NCI-H526 treated with DMSO at 0.1 percent for 48 hours (cell line): ENCODE results near the gene ACYP2.

Experiments
- DNase-seq: peaks from one replicate; lab custom pipeline; 2025; lab: John Stamatoyannopoulos, UW

The ACYP2 gene

GRCh38 chr2:54161660-54162424 lies 46.4 kb downstream of the ACYP2 start:
- no peak for DNase-seq

GRCh38 chr2:54164106-54164505 lies 48.7 kb downstream of the ACYP2 start:
- no peak for DNase-seq

- DNase-seq: no peak
Observed at GRCh38 chr2:54166121-54166773, 50.8 kb downstream of the ACYP2 start.

GRCh38 chr2:54176577-54176976 lies 61.2 kb downstream of the ACYP2 start:
- DNase-seq: peak; percentile 21

- no peak for DNase-seq
Observed at GRCh38 chr2:54183281-54183680, 67.9 kb downstream of the ACYP2 start.

GRCh38 chr2:54183972-54184371 lies 68.6 kb downstream of the ACYP2 start:
- no peak for DNase-seq

GRCh38 chr2:54185105-54185504 lies 69.7 kb downstream of the ACYP2 start:
- no peak for DNase-seq

GRCh38 chr2:54187331-54187730 lies 71.9 kb downstream of the ACYP2 start:
- no peak for DNase-seq

GRCh38 chr2:54189539-54189938 lies 74.1 kb downstream of the ACYP2 start:
- no peak for DNase-seq

- DNase-seq: no peak
Observed at GRCh38 chr2:54191361-54192135, 76.1 kb downstream of the ACYP2 start.

- no peak for DNase-seq
Observed at GRCh38 chr2:54194761-54195750, 79.6 kb downstream of the ACYP2 start.

- no peak for DNase-seq
Observed at GRCh38 chr2:54196646-54197045, 81.2 kb downstream of the ACYP2 start.

- no peak for DNase-seq
Observed at GRCh38 chr2:54204476-54204875, 89.1 kb downstream of the ACYP2 start.

GRCh38 chr2:54206596-54206995 lies 91.2 kb downstream of the ACYP2 start:
- DNase-seq: no peak

- no peak for DNase-seq
Observed at GRCh38 chr2:54207666-54208195, 92.3 kb downstream of the ACYP2 start.

- no peak for DNase-seq
Observed at GRCh38 chr2:54208364-54209240, 93.2 kb downstream of the ACYP2 start.

GRCh38 chr2:54209379-54209778 lies 94.0 kb downstream of the ACYP2 start:
- DNase-seq: no peak

GRCh38 chr2:54212456-54212855 lies 97.0 kb downstream of the ACYP2 start:
- no peak for DNase-seq

- no peak for DNase-seq
Observed at GRCh38 chr2:54213082-54213481, 97.7 kb downstream of the ACYP2 start.

GRCh38 chr2:54224997-54225396 lies 109.6 kb downstream of the ACYP2 start:
- no peak for DNase-seq
